ENCODE measurements around the gene KLHL30.

Gene KLHL30

DNA sequence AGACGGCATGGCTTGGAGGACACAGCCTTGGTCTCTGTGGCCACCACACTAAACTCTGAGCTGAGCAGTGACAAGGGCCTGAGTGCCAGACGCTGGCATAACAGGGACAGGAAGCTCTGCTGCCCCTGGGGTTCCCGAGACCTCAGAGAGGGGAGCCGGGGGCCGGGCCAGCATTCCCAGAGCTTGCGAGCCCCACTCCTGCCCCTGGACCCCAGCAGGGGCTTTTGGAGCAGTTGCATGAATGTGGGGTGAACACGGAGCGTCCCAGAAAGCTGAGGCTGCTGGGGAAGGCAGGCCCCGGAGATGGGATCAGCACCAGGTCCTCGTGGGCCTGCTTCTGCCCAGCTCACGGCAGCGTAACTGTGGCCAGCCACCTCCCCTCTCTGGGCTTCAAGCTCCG, 12.7 kb downstream of the KLHL30 start:
- DNase-seq: no peak

DNA sequence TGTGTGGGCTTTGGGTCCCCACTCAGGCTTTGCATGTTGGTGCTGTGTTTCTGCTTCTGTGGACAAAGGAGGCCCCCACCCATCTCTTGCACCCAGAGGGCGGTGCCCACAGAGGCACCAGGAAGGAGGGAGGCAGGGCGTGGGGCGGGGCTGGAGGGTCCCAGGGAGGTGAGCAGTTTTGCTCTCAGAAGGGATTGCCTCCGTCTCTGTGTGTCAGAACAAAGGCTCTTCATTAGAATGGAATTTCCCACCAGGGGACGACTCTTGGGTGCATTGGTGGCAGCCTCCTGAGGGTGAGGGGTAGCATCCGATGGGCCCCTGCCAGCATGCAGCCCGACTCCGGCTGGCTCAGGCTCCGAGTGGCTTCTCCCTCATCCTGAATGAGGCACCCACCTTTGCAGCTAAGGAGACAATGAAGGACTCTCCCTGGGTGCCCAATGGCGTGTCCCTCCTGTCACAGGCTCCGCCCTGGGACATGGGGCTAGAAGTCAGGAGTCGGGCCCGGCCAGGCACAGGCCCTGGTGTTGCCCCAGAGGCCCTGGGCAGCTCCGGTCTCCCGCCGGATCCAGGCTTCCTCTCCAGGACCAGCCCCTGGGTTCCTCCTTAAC, 13.3 kb downstream of the KLHL30 start:
- DNase-seq: no peak

GRCh38 chr2:238152771-238153688, 14.6 kb downstream of the KLHL30 start:
- no peak for DNase-seq

GRCh38 chr2:238154570-238154969, 16.1 kb downstream of the KLHL30 start:
- no peak for DNase-seq

GRCh38 chr2:238155051-238155760, 16.7 kb downstream of the KLHL30 start:
- DNase-seq: no peak

- no peak for DNase-seq
These were observed 17.6 kb downstream of the KLHL30 start for GRCh38 chr2:238155761-238156694.

DNA sequence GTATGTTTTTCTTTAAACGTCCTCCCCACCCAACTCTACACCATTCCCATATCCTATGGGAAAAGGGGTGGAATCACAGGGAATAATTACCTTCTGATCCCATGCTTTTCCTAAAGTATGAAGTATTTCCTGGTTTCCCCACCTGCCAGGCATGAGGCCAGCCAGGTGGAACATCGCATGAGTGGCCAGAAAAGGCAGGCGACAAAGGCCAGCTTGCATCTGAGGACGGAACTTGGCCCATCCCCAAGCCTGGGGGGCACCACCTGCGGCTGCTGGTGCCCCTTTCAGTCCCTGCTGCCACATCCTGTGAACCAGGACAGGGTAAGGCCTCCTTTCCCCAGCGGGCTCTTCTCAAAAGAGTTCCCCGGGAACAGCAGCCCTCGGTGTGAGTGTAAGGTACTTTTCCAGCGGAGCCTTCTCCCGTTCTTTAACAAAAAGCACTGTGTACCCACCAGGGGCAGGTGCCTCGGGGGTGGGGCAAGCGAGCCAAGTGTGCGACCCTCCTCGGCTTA, 19.1 kb downstream of the KLHL30 start:
- no peak for DNase-seq

DNA sequence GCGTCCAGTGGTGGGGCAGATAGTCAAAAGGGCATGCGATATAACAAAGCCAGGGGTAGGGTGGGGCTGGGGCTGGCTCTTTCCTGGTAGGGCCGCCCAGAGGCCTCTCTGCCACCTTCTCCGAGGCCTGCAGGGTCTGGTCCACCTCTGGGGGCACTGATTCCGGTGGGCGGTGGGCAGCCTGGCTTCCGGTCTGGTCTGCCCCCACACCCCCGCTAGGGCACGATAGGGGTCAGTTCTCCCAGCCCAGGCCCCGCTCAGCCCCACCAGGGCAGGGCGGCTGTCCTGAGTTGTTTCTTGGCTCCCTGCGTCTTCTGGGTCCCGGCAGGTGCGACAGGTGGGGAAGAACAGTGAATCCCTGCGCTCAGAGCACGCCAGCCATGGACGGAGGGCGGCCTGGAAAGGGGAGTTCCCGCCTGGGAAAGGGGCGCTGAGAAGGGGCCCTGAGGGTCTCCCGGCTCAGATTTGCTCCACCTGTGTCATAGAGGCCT, 19.6 kb downstream of the KLHL30 start:
- DNase-seq: no peak

DNA sequence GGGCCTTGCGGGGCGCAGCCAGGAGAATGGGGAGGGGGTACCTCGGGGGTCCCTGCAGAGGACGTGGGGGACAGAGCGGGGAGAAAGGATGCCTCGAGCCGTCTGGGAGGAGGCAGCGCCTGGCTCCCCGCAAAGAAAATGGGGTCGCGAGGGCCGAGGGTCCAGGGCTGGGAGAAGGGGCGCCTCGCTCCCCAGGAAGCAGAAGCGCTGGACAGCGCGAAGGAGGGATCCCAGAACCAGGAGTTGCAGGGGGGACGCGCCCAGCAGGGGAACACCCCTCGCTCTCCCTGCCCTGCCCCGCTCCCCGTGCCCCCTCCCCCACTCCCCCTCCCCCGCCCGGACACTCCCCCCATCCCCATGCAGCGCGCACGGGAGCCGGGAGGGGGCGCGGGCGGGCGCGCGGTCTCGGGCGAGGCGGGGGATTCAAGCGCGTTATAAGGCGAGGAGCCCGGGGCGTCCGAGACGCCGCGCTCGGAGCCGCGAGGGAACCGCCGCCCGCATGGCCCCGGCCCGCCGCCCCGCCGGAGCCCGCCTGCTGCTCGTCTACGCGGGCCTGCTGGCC, 20.1 kb downstream of the KLHL30 start, which contains the start of gene ERFE:
ERFE (plus strand) TSS at position 462 of the 562 bp plus-strand sequence; CDS start at position 500, 38 bp downstream.
- peak; percentile 81 for DNase-seq

DNA sequence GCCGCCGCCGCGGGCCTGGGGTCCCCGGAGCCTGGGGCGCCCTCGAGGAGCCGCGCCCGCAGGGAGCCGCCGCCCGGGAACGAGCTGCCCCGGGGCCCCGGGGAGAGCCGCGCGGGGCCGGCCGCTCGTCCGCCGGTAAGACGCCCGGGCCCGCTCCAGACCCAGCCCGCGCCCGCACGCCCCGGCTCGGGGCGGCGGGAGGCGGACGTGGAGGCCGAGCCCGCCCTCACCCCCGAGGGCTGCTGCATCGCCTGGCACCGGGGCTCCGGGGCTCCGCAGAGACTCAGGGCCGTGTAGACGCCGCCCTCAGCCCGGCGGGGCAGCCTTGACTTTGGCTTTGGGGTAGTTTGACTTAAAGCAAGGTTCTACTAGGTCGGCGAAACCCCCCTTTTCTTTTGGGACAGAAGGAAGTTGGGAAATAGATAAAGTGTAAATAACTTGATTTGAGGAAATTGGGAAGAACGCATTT, 20.6 kb downstream of the KLHL30 start:
- DNase-seq: peak; percentile 54

DNA sequence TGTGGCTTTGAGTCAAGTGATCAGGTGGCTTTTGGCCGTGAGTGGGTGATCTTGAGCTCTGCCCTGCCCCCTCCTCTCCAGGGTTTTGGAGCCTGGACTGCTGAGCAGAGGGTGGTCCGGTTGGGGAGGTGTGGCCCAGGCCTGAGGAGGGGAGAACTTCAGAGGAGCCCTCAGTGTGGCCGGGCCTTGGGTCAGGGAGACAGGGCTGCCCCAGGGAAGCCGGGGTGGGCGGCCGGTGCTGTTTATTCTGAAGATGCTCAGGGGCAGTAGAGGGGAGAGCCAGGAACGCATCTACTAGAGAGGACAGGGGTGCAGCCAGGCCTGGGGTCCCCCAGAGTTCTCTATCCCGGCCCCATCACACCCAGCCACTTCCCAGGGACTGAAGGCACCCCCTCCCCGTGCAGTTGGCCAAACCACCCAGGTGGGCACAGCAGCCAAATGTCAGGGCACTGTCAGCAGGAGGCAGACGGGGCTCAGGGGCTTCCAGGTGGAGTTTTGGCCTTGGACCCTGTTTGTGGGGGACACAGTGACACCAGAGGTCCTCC, 21.3 kb downstream of the KLHL30 start:
- DNase-seq: peak; percentile 66

DNA sequence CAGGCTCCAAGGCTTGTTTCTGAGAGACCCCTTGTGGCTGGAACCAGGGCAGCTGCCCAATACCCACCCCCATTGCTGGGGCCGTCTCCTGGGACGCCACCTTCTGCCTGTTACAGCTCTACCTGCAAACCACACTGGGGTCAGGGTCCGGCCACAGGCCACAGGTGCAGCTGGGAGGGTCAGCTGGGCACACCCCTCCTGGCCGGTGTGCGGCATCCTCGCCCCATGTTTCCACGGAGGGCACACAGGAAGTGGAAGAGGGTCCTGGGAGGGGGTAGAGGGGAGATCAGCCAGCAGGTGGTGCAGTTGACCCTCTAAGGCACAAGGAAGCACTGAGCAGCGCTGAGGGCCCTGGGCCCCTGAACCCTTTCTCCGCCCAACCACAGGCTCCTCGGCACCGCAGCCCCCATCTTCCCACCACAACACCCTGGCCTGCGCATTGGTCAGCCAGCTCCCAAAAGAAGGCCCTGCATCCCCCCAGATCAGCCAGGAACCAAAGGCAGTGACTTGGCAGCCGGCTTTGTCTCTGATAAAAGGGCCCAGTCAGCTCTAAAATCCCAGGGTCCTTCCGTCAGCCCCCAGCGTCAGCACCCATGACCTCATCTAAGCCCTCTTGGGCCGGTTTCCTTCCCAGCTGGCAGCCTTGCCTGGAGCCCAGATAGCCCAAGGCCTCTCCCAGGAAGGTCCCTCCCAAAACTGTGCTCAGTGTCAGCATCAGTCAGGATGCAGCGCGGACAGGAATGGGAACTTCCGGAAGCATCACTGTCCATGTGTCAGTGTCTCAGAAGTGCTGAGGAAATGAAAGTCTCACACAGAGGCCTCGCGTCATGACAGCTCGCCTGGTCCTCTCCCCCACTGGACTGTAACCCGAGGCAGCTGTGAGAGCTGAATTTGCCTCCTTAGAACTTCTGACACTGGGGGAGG, 22.0 kb downstream of the KLHL30 start:
- peak; percentile 87 for DNase-seq

DNA sequence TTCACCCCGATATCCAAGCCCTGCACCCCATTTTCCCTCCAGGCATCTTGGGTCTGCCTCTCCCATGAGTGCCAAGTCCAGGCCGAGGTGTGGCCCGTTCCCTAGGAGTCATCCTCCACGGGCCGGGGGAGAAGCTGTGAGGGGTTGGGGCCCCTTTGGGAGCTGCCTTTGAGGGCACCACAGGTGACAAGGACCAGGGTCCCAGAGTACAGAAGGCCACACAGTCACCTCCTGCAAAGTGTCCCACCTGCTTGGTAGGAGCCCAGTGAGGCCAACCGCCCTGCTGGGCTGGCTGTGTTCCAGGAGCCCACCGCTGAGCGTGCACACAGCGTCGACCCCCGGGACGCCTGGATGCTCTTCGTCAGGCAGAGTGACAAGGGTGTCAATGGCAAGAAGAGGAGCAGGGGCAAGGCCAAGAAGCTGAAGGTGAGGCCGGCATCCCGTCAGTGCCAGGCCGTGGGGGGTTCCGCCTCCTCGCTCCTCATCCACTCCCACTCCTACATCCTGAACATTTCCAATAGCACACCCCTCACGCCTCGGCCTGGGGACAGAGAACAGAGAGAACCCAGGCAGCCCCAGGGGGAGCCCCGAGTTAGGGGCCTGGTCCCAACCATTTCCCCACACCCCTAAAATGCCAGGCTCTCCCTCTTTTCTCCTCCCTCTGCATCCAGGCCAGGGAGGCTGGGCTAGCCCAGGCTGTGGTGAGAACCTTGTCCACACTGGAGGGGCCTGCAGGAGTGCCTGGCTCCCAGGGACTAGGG, 23.0 kb downstream of the KLHL30 start:
- no peak for DNase-seq

GRCh38 chr2:238162251-238162845, 23.9 kb downstream of the KLHL30 start:
- no peak for DNase-seq

DNA sequence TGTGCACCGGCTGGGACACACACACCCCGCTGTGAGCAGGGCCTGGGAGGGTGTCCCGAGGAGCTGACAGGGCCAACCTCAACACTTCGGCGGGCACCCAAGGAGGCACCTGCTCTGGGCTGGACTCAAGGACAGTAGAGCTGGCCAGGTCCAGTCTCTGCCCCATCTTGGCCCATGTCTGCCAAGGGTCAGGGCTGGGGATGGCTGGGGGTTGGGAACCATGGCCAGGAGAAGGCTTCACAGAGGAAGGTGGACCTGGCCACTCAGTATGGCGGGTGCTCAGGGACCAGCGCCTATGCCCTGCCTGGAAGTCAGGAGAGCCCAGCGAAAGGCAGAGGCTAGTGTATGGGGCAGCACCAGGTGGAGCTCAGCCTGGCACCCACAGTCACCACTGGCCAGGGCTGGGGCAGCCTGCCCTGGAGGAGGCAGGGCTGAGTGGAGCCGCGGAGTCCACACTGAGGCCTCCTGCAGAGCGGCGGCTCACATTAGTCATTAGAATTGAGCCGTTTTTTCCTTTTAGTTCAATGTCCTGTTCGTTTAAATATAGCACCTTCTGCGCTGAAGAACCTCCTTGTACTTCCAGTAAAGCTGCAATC, 24.5 kb downstream of the KLHL30 start:
- no peak for DNase-seq

DNA sequence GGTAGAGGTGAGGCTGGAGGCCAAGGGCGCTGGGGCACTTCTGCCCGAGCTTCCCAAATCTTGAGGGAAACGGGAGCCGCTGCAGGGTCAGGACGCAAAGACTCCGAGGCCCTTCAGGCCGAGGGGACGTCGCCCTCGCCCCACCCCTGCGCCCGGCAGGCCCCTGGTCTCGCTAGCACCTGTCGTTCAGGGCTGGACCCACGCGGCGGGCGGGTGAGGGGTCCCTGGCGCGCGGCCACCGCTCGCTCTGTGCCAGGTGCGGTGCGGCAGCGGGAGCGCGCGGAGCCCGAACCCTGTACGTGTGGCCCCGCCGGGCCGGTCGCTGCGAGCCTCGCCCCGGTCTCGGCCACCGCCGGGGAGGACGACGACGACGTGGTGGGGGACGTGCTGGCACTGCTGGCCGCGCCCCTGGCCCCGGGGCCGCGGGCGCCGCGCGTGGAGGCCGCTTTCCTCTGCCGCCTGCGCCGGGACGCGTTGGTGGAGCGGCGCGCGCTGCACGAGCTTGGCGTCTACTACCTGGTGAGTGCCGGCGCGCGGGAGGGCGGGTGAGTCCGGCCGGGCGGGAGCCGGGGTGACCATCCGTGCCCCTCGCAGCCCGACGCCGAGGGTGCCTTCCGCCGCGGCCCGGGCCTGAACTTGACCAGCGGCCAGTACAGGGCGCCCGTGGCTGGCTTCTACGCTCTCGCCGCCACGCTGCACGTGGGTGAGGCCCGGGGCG, 25.2 kb downstream of the KLHL30 start:
- DNase-seq: no peak

DNA sequence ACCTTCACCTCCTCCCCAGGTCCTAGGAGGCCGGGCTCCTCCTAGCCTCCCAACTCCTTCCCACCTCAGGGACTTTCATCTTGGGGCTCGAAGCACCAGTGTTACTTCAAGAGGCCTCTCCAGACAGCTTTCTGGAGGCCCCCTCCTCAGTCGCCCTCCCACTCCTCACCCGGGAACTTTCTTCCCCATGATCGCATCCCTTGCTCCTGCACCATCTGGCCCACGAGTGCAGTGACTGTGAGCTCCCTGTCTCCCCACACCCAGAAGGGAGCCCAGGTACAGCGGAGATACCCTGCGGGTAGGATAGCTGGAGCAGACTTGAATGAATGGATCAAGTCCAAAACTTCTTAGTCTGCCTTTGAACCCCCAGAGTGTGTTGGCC, 26.4 kb downstream of the KLHL30 start:
- no peak for DNase-seq
